MV-4-11 (cell line): Measurements from ENCODE around the gene DPYD.

Source experiments
- DNase-seq: peaks from one replicate; lab custom pipeline; 2025; lab: John Stamatoyannopoulos, UW

DPYD gene

DNA sequence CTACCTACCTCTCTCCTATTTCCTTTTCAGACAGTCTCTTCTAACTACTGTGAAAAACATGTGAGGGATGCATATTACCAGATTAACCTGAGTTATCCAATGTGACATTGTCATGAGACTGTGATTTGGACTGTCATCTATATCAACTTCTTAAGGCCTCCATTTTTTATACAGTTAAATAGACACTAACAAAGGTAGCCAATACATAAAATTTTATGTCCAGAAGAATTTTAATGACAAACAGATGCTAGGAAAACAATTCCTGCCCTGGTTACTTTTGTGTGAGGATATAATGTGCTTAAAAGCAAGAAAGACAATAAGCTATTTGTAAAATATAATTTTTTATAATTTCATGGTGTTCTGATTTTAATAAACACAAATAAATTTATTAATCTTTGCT, 136.2 kb downstream of the DPYD start:
- no peak for DNase-seq

GRCh38 chr1:97783751-97784150, 137.1 kb downstream of the DPYD start:
- no peak for DNase-seq

GRCh38 chr1:97781762-97782337, 139.0 kb downstream of the DPYD start:
- no peak for DNase-seq

- no peak for DNase-seq
These were observed 139.9 kb downstream of the DPYD start for GRCh38 chr1:97780884-97781283.

DNA sequence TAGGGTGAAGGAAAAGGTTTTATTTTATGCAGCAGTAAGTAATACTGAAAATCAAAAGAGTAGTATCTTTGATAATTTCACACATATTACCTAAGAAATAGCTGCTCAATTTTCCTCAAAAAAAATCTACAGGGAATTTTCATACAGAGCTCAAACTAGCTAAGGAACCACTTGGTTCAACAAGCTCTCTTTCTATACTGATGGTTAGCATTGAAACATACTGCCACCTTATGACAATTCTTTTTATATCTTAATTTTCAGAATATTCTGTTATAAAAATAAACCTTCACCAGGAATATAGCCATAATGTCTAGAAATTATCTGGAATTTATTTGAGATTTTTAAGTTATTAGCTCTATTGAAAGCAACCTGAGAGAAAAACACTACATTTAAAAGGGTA, 142.1 kb downstream of the DPYD start:
- no peak for DNase-seq

GRCh38 chr1:97770376-97770775, 150.5 kb downstream of the DPYD start:
- no peak for DNase-seq

DNA sequence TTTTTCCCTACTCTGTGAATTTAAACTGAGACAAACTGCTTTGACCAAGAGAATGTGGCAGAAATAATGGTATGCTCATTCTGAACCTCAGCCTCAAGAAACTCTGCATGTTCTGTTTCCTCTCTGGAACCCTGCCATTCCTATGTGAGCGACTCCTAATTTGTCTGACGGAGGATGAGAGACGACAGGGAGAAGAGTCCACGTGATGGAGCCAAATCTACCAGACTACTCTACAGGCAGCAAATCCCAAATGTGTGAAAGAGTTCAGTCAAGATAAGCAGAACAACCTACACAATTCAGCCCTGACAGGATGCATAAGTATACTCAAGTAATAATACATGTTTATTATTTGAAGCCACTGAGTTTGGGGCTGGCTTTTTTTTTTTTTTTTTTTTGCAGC, 153.5 kb downstream of the DPYD start:
- no peak for DNase-seq

DNA sequence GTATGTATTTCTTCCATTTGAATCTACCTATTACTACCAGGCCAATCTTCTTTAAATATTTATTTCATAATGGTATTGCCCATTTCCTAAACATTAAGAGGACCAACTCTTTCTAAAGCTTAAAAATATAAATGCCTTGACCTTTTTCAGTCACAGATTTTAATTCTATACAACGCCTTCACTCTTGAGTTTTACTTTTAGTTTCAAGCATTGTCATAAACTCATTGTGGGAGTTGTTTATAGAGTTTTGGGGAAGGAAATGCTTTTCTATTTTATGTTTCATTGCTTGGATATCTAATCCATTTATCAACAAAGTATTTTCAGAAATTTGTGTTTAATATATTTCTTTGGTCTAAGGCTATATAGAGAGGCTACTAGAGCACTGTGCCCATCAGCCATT, 155.8 kb downstream of the DPYD start:
- no peak for DNase-seq

GRCh38 chr1:97761637-97762036, 159.2 kb downstream of the DPYD start:
- no peak for DNase-seq

DNA sequence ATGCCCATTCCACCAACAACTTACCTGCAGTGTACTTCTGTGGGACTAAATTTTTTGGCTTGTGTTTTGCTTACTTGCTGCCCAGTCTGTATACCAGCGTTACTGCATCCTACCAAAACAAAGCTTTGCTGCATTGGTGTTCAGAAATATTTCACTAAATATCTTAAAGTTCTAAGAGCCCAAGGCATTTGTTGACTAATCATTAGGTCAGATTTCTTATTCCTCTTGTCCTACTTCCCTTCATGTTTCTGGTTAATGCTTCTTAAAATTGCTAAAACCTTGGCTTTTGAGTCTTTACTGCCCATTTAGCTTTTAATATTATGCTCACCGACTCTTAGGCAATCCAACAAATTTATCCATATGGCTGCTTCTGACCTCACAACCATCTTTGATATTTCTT, 161.8 kb downstream of the DPYD start:
- DNase-seq: no peak

- no peak for DNase-seq
These were observed 162.2 kb downstream of the DPYD start for GRCh38 chr1:97758541-97759057.

GRCh38 chr1:97745912-97746311, 174.9 kb downstream of the DPYD start:
- no peak for DNase-seq

DNA sequence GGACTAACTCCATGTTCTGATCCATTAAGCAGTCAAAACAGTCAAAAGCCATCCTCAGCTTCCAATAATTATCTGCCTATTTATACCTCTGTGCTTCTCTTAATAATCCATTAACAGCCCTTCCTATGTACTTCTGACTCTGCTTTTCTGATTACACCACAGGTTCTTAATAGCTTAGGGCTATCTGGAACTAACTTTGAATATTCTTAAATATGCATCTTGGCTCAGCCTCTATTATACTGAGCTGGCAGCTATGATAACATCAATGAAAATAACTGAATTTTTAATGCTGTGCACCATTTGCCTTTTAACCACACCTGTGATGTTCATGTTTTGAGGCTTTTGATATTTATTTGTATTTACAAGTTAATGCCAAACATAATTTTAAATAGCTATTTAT, 175.9 kb downstream of the DPYD start:
- no peak for DNase-seq

DNA sequence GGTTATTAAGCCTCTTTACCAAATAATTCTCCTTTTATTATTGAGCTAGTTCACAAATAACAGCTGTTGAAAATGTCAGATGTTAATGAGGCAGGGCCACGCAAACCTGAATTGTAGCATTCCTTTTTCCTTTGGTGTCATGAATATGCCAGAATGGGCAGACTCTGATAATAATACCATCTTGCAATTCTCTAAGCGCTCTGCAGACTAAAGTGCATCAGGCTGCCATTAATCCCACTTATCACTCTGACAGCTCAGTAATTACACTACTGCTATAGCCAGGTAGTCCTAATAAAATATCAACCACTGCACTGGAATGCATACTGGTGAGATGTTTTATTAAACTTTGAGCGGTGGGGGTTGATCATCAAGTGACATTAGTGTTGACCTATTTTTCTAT, 177.7 kb downstream of the DPYD start:
- DNase-seq: no peak

- DNase-seq: no peak
These were observed 179.9 kb downstream of the DPYD start for GRCh38 chr1:97740891-97741290.

- DNase-seq: no peak
These were observed 181.2 kb downstream of the DPYD start for GRCh38 chr1:97739596-97740103.

DNA sequence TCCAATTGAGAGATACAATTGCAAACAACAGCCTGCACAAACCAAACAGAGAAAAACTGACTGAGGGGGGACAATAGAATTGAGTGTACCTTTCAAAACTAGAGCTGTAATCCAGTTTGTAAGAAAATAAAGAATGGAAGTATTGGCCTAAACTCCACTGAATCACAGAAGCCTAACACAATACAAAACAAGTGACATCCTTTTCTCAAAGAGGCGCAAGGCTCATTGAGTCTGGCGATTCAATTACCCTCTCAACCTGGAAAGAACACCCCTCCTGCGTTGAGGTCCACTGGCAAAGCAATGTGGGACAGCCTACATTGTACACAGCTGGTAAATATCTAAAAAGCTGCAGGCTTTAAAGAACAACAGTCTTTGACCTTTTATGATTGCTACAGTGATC, 182.6 kb downstream of the DPYD start:
- no peak for DNase-seq

GRCh38 chr1:97730271-97730670, 190.6 kb downstream of the DPYD start:
- DNase-seq: no peak

- DNase-seq: no peak
These were observed 192.4 kb downstream of the DPYD start for GRCh38 chr1:97728436-97728835.

DNA sequence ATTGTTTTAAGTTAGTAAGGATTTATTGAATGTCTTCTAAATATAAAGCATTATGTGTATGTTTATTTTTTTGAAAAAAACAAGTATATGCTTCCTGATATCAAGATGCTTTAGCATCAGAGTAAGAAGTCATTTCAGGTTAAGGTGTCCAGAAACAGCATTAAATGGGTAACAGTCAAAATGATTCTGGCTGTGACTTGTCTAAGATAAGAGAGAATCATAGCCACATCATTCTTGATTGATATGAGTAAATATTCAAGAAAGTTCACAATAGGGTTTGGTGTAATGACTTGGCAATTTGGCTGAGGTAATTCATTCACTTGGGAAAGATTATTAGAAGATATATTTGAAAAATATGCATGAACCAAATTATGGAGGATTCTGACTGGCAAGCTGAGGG, 193.8 kb downstream of the DPYD start:
- no peak for DNase-seq

- no peak for DNase-seq
These were observed 194.4 kb downstream of the DPYD start for GRCh38 chr1:97726386-97726785.

- no peak for DNase-seq
These were observed 199.6 kb downstream of the DPYD start for GRCh38 chr1:97721221-97721620.

- no peak for DNase-seq
These were observed 207.9 kb downstream of the DPYD start for GRCh38 chr1:97712980-97713379.

DNA sequence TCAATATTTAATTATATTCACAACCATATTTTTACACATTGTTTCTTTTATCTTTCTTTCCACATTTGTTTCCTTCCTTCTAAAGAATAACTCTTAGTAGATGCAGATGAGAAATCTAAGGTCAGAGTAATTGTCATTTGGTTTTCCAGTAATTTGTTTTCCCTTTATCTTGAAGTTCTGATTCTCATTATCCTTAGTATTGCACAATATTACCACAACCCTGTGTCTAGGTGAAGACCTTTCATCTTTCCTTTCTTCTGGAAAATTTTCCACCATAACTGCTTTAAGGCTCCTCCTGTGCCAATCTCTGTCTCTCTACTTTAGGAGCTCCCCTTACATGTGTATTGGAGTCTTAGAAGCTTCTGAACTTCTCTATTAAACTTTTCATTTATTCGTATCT, 209.0 kb downstream of the DPYD start:
- no peak for DNase-seq
